Ovary (tissue), 9 donors: ENCODE measurements around the gene SLC35F4. TPM values are rescaled to one million over a fixed set of nuclear protein-coding genes. Genes with fewer than 3 reads are reported as not detected.
"Not testable (repeated sequence)": the region's sequence is repeated elsewhere in the genome, so short reads cannot be mapped to it uniquely, and the experiment has no call there.

ENCODE experiments used
- DNase-seq, 5 donors: peaks; one replicate each; pipeline ENCODE4 v3.0.0-alpha.2; 2019 to 2020
- H3K27ac ChIP-seq, 2 donors: fragments of 200-600 bp; one replicate each; pipeline versions ENCODE4 v1.5.1 to v1.8.0; 2019 to 2022
- H3K27me3 ChIP-seq: fragments of 200-600 bp; one replicate; pipeline ENCODE4 v1.8.0; 2022
- H3K36me3 ChIP-seq: fragments of 200-600 bp; sonication (generic); one replicate; pipeline ENCODE4 v1.5.1; 2019
- H3K4me1 ChIP-seq: one replicate; pipeline ENCODE4 v1.8.1; 2013; ENCODE audit warnings: mild to moderate bottlenecking, moderate library complexity; ENCODE audit not compliant: insufficient read depth
- H3K4me3 ChIP-seq: fragments of 200-600 bp; sonication (generic); one replicate; pipeline ENCODE4 v1.5.1; 2017
- H3K9me3 ChIP-seq, 2 donors: fragments of 200-600 bp in 1 of 2; sonication (generic) in 1 of 2; one replicate each; pipeline versions ENCODE4 v1.5.1 to v1.8.1; 2013 to 2019; ENCODE audit warnings: mild to moderate bottlenecking in 1 of 2, moderate library complexity in 1 of 2
- CTCF ChIP-seq, 3 donors: fragments of 450-650 bp in 2 of 3; fragments of 200-600 bp in 1 of 3; IDR thresholded peaks; one replicate each; pipeline versions ENCODE4 v1.5.1 to v1.8.0; 2016 to 2022; ENCODE audit warnings: antibody characterized with exemption in 3 of 3, mild to moderate bottlenecking in 1 of 3
- EP300 ChIP-seq: sonication (generic); formaldehyde crosslinking; IDR thresholded peaks from one replicate; pipeline ENCODE4 v1.6.1; 2017; ENCODE audit warnings: antibody characterized with exemption
- POLR2A ChIP-seq: fragments of 450-650 bp; IDR thresholded peaks from one replicate; pipeline ENCODE4 v1.6.1; 2017; ENCODE audit warnings: antibody characterized with exemption, mild to moderate bottlenecking, moderate library complexity
- WGBS, 3 donors: extraction: QIAGEN DNeasy Blood & Tissue Kit in 1 of 3; methylation state at CpG; one replicate each; pipeline versions ENCODE4 v1.1.5 to v1.1.7; 2013 to 2017; 5-methylcytosine and 5-hydroxymethylcytosine counted together
- intact Hi-C, 4 donors: fragments of 100-400 bp; cut with DNase I; formaldehyde crosslinking; loops; one replicate each; pipeline versions ENCODE4 v1.11.0 to v1.15.1; 2022 to 2023
- polyA plus RNA-seq, 2 donors: library from polyadenylated mRNA; stranded (reverse); fragments of 200-250 nt in 1 of 2; fragments of 350-450 nt in 1 of 2; fragmentation: Illumina TruSeq in 1 of 2; extraction: RNeasy Lipid Tissue Mini Kit (QIAGEN cat#74804) in 1 of 2; gene quantifications; one replicate each; pipeline ENCODE4 v1.2.3, GENCODE V29; 2013 to 2014
- total RNA-seq, 7 donors: library from RNA; depleted of rRNA in 2 of 7; stranded (reverse); fragments of >200 nt in 2 of 7; fragmentation: NEBNext Ultra II Directional in 3 of 7; extraction: Animal tissue kit (Norgen Biotek cat#: 25700) in 3 of 7; gene quantifications; one replicate each; pipeline versions ENCODE4 v1.1.0 to v1.2.4, GENCODE V29; 2016 to 2023
- donor health status: DM: no; HTN: no; CAD: no; lungs with moderate emphysema.
- donor health status: DM: no; HTN: no; CAD: no.
- donor health status: Bipolar disorder and iron deficiency.
- donor health status: DM: yes; HTN: yes; CAD: no.
- donor health status: DM: no; HTN: no; CAD: no.
- donor health status: DM: yes; HTN: yes; CAD: no.

SLC35F4 gene
- total and polyA plus RNA-seq, 9 donors: 0.04 to 0.65 (median 0.20) TPM; not detected in 6

- intact Hi-C loops: no loop called here
- TF ChIP-seq EP300: no peak
- TF ChIP-seq CTCF (IDR thresholded peaks at IDR 0.05): no peak
- TF ChIP-seq POLR2A: no peak
- no peak for DNase-seq
- no peak overlapping the region for H3K27ac ChIP-seq
- WGBS, 3 donors: 54 to 92% (median 89%) methylated on average over 1 of the region's 1 CpG
- no peaks in the 10 kb centered on the region for H3K36me3 ChIP-seq
- H3K4me1 ChIP-seq: no peaks in the 10 kb centered on the region
- no peaks in the 10 kb centered on the region for H3K27me3 ChIP-seq
- no peak overlapping the region for H3K4me3 ChIP-seq
- H3K9me3 ChIP-seq: no peaks in the 10 kb centered on the region
These were observed 130.6 kb downstream of the SLC35F4 start for GRCh38 chr14:57735276-57735675.

GRCh38 chr14:57732463-57733285 lies 133.2 kb downstream of the SLC35F4 start:
- H3K4me3 ChIP-seq: no peak overlapping the region
- H3K27me3 ChIP-seq: no peaks in the 10 kb centered on the region
- H3K4me1 ChIP-seq: no peaks in the 10 kb centered on the region
- intact Hi-C loops: no loop called here
- no peaks in the 10 kb centered on the region for H3K9me3 ChIP-seq
- TF ChIP-seq EP300: no peak
- no peak for TF ChIP-seq CTCF (IDR thresholded peaks at IDR 0.05)
- no peak for TF ChIP-seq POLR2A
- no peaks in the 10 kb centered on the region for H3K36me3 ChIP-seq
- 5 to 11% (median 6%) methylated on average over 3 of the region's 3 CpGs for WGBS, 3 donors
- no peak overlapping the region for H3K27ac ChIP-seq
- DNase-seq: no peak

- Histone ChIP-seq H3K4me1 (no peaks in the 10 kb centered on the region), H3K9me3 (no peaks in the 10 kb centered on the region), H3K27ac (no peak overlapping the region), H3K4me3 (no peak overlapping the region), H3K27me3 (no peaks in the 10 kb centered on the region), H3K36me3 (no peaks in the 10 kb centered on the region)
- no peak for DNase-seq
- TF ChIP-seq EP300: no peak
- no peak for TF ChIP-seq POLR2A
- no peak for TF ChIP-seq CTCF (IDR thresholded peaks at IDR 0.05)
- WGBS, 3 donors: 64 to 79% (median 77%) methylated on average over 5 of the region's 5 CpGs
- intact Hi-C loops: no loop called here
These were observed 136.4 kb downstream of the SLC35F4 start for GRCh38 chr14:57729208-57730187.

DNA sequence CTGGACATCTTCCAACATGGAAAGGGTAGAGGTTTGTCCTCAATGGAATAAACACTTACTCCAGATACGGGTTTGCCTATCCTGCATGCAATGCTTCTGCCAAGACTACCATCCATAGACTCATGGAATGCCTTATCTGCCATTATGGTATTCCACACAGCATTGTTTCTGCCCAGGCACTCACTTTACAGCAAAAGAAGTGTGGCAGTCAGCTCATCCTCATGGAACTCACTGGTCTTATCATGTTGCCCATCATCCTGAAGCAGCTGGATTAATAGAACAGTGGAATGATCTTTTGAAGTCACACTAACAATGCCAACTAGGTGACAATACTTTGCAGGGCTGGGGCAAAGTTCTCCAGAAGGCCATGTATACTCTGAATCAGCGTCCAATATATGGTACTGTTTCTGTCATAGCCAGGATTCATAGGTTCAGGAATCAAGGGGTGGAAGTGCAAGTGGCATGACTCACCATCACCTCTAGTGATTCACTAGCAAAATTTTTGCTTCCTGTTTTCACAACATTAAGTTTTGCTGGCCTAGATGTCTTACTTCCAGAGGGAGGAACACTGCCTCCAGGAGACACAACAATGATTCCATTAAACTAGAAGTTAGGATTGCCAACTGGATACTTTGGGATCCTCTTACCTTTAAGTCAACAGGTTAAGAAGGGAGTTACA lies 140.4 kb downstream of the SLC35F4 start:
- TF ChIP-seq CTCF (IDR thresholded peaks at IDR 0.05) (no peak), POLR2A (no peak)
- H3K27ac ChIP-seq: no peak overlapping the region
- H3K36me3 ChIP-seq: no peaks in the 10 kb centered on the region
- DNase-seq: no peak
- whole genome bisulfite sequencing, 3 donors: 67 to 69% (median 69%) methylated on average over 2 of the region's 2 CpGs
- intact Hi-C loops: no loop called here
- no peaks in the 10 kb centered on the region for H3K9me3 ChIP-seq
- no peaks in the 10 kb centered on the region for H3K4me1 ChIP-seq
- H3K4me3 ChIP-seq: no peak overlapping the region
- no peaks in the 10 kb centered on the region for H3K27me3 ChIP-seq

GRCh38 chr14:57722141-57722540 lies 143.8 kb downstream of the SLC35F4 start:
- intact Hi-C loops, H3K4me3 ChIP-seq, H3K9me3 ChIP-seq, H3K27me3 ChIP-seq, H3K36me3 ChIP-seq, DNase-seq, H3K27ac ChIP-seq, H3K4me1 ChIP-seq: not testable (repeated sequence)
